Esophagus squamous epithelium (tissue), 5 donors: Measurements from ENCODE around the gene CALN1. TPM values are rescaled to one million over a fixed set of nuclear protein-coding genes. Genes with fewer than 3 reads are reported as not detected.

Experiments used
- DNase-seq: peaks from one replicate; lab custom pipeline; 2025; lab: John Stamatoyannopoulos, UW
- H3K27ac ChIP-seq, 4 donors: fragments of 200-600 bp; sonication (generic); one replicate each; pipeline ENCODE4 v1.5.1; 2016 to 2019; ENCODE audit warnings: mild to moderate bottlenecking in 1 of 4
- H3K27me3 ChIP-seq, 4 donors: fragments of 200-600 bp; sonication (generic); 1 replicate in 3 of 4; 2 replicates in 1 of 4; pipeline versions ENCODE4 v1.5.1 to v1.6.0; 2017 to 2021; ENCODE audit warnings: antibody characterized with exemption in 1 of 4
- H3K36me3 ChIP-seq, 3 donors: fragments of 200-600 bp; sonication (generic); one replicate each; pipeline ENCODE4 v1.5.1; 2016 to 2019
- H3K4me1 ChIP-seq, 3 donors: fragments of 200-600 bp; sonication (generic); one replicate each; pipeline ENCODE4 v1.5.1; 2017 to 2019
- H3K4me3 ChIP-seq, 4 donors: fragments of 200-600 bp; sonication (generic); 1 replicate in 3 of 4; 2 replicates in 1 of 4; pipeline ENCODE4 v1.5.1; 2016 to 2019; ENCODE audit warnings: mild to moderate bottlenecking in 2 of 4, moderate library complexity in 1 of 4
- H3K9me3 ChIP-seq, 3 donors: fragments of 200-600 bp; sonication (generic); one replicate each; pipeline ENCODE4 v1.5.1; 2016 to 2019
- CTCF ChIP-seq, 6 experiments: fragments of 450-650 bp in 4 of 6; fragments of 200-600 bp in 2 of 6; sonication (generic) in 2 of 6; IDR thresholded peaks; one replicate each; pipeline ENCODE4 v1.5.1; 2016 to 2019; ENCODE audit warnings: antibody characterized with exemption in 6 of 6, mild to moderate bottlenecking in 4 of 6, moderate library complexity in 4 of 6
- POLR2A ChIP-seq, 4 donors: fragments of 450-650 bp; IDR thresholded peaks; one replicate each; pipeline ENCODE4 v1.6.1; 2017; ENCODE audit warnings: antibody characterized with exemption in 4 of 4, mild to moderate bottlenecking in 4 of 4, moderate library complexity in 3 of 4
- WGBS, 2 donors: methylation state at CpG; one replicate each; pipeline ENCODE4 v1.1.5; 2018; 5-methylcytosine and 5-hydroxymethylcytosine counted together
- intact Hi-C: fragments of 100-400 bp; cut with DNase I; formaldehyde crosslinking; loops from one replicate; pipeline ENCODE4 v1.15.0; 2022
- total RNA-seq, 4 donors: library from RNA; depleted of rRNA; stranded (reverse); fragments of >200 nt; gene quantifications; one replicate each; pipeline ENCODE4 v1.1.0, GENCODE V29; 2016
- donor health status: DM: yes; HTN: yes; CAD: no.

Gene CALN1
- total RNA-seq, 4 donors from 2014 or later: 0.83 TPM; not detected in 3

GRCh38 chr7:72321081-72321480 lies 91.1 kb downstream of the CALN1 start:
- H3K27ac ChIP-seq: no peak overlapping the region
- no peaks in the 10 kb centered on the region for H3K9me3 ChIP-seq
- TF ChIP-seq CTCF (IDR thresholded peaks at IDR 0.05) (no peak), POLR2A (IDR thresholded peaks at IDR 0.05) (no peak)
- H3K4me1 ChIP-seq: no peaks in the 10 kb centered on the region
- intact Hi-C loops: no loop called here
- WGBS, 2 donors: 46 to 56% methylated on average over 8 of the region's 8 CpGs
- no peaks in the 10 kb centered on the region for H3K36me3 ChIP-seq
- no peaks in the 10 kb centered on the region for H3K27me3 ChIP-seq
- DNase-seq: no peak
- H3K4me3 ChIP-seq: no peak overlapping the region

DNA sequence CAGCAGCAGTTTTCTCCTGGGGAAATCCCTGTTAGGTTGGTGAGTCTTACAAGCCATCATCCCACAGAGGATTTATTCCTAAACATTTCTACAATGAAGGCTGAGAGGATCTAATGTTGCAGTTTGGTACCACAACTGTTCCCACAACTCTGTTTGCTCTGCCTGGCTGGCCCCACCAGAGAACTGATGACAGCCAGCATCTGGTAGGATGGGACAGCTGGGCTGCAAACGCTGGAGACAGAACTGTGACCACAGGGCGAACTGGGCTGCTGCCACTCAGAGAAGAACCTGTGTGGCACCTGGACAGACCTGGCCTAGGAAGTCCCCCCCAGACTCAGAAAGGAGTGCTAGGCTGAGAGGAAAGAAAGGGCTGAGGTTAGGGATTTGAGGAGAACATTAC lies 94.8 kb downstream of the CALN1 start:
- H3K36me3 ChIP-seq: no peaks in the 10 kb centered on the region
- no peaks in the 10 kb centered on the region for H3K27me3 ChIP-seq
- H3K9me3 ChIP-seq: no peaks in the 10 kb centered on the region
- TF ChIP-seq CTCF (IDR thresholded peaks at IDR 0.05): no peak
- TF ChIP-seq POLR2A (IDR thresholded peaks at IDR 0.05): no peak
- DNase-seq: no peak
- intact Hi-C loops: no loop called here
- no peak overlapping the region for H3K4me3 ChIP-seq
- H3K27ac ChIP-seq: no peak overlapping the region
- no peaks in the 10 kb centered on the region for H3K4me1 ChIP-seq
- WGBS, 2 donors: 50% methylated on average over 2 of the region's 2 CpGs; no CpG with 5 or more reads in 1 of the 2 donors

DNA sequence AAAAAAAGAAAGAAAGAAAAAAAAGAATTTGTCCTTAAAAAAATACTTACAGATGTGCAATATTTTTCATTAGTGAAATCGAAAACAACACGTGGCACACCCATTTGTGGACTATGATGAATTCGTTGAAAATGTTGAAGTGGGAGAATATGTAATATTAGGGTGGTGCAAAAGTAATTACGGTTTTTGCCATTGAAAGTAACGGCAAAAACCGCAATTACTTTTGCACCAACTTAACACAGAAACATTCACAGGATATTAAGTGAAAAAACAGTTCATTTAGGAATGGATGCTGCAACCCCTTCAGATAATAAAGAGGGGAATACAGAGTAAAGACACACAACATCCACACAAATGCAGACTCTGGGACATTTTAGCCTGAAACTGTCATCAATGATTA lies 96.0 kb downstream of the CALN1 start:
- 76 to 77% methylated on average over 6 of the region's 6 CpGs for WGBS, 2 donors
- Histone ChIP-seq H3K9me3 (no peaks in the 10 kb centered on the region), H3K4me3 (no peak overlapping the region), H3K4me1 (no peaks in the 10 kb centered on the region), H3K36me3 (no peaks in the 10 kb centered on the region), H3K27me3 (no peaks in the 10 kb centered on the region), H3K27ac (no peak overlapping the region)
- no peak for TF ChIP-seq POLR2A (IDR thresholded peaks at IDR 0.05)
- no peak for TF ChIP-seq CTCF (IDR thresholded peaks at IDR 0.05)
- no peak for DNase-seq
- intact Hi-C loops: no loop called here

DNA sequence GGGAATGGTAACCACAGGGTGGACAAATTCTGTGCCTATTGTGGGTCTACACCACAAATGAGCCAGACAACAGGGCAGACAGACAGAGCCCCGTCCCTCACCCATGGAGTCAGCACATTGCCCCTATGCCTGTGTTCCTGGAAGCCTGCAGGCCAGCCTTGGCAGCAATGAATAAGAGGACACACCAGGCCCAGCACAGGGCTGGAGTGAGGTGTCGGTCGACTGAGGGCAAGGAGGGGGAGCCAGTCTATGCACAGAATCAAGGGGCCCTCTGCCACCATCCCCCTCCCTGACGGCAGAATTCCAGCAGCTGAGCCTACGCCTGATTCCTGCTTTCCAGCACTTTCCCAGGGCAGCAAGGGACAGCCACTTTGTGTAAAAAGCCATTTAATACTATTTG lies 98.2 kb downstream of the CALN1 start:
- Histone ChIP-seq H3K27me3 (no peaks in the 10 kb centered on the region), H3K4me3 (no peak overlapping the region), H3K36me3 (no peaks in the 10 kb centered on the region), H3K4me1 (no peaks in the 10 kb centered on the region), H3K27ac (no peak overlapping the region), H3K9me3 (no peaks in the 10 kb centered on the region)
- WGBS, 2 donors: 69 to 74% methylated on average over 3 to 4 of the region's 5 CpGs
- no peak for TF ChIP-seq CTCF (IDR thresholded peaks at IDR 0.05)
- DNase-seq: no peak
- intact Hi-C loops: no loop called here

GRCh38 chr7:72310301-72310700 lies 101.8 kb downstream of the CALN1 start:
- DNase-seq: no peak
- H3K27me3 ChIP-seq: no peaks in the 10 kb centered on the region
- no peak for TF ChIP-seq POLR2A (IDR thresholded peaks at IDR 0.05)
- TF ChIP-seq CTCF (IDR thresholded peaks at IDR 0.05): no peak
- H3K36me3 ChIP-seq: no peaks in the 10 kb centered on the region
- intact Hi-C loops: no loop called here
- 64 to 67% methylated on average over 2 to 4 of the region's 4 CpGs for WGBS, 2 donors
- no peak overlapping the region for H3K4me3 ChIP-seq
- no peaks in the 10 kb centered on the region for H3K4me1 ChIP-seq
- H3K9me3 ChIP-seq: no peaks in the 10 kb centered on the region
- no peak overlapping the region for H3K27ac ChIP-seq
